ENCODE results near the gene CEP250.

DNA sequence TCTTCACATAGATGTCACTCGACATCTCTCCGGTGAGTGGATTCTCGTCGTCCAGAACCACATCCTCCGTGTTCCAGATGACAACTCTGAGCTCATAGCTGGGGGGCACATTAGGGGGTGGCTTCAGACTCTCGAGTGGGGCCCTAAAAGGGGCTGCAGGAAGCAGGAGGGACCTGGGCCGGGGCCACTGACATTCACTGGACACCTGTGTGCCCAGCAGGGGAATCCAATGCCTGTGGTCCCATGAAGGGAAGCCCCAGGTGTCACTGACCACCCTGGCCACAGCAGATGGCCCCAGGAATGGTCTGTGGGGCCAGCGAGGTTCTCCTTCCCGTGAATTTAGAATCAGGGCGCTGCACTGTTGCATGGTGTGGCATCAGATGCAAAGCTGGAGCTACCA is 105.1 kb downstream of the CEP250 start:
- TF ChIP-seq POLR2AphosphoS5 (IDR thresholded peaks at IDR 0.05; ENCODE audit: low read depth, low read length), result no peak
- no peak for TF ChIP-seq POLR2A (IDR thresholded peaks at IDR 0.05; ENCODE audit: low read depth, low read length)
- no peak for TF ChIP-seq POU2F2 (IDR thresholded peaks at IDR 0.05; ENCODE audit: low read depth, low read length)

Data from GM12891 (cell line).